HG03097 (cell line): ENCODE measurements around the gene FANCG.

Experiments
- ATAC-seq: cut with Tn5 transposase; IDR thresholded peaks from one replicate; pipeline ENCODE4 v1.9.1; 2021; ENCODE audit not compliant: unreplicated experiment, low FRiP score

Gene FANCG

DNA sequence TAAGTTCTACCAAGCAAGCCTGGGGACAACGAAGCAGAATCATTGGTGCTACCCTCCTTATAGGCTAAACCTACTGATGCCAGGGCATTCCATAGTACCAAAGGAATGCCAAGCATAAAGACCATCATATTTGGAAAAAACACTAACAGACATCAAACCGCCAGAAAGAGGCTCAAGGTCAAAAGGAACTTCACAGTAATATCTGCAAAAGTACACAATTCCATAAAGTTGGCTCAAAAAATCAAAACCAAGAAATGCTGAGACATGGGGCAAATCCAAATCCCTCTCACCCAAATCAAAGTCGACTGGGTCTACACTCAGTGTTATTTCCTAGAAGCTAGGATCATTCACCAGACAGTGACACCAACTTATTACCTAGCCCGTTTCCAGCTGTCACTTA is 10.7 kb downstream of the FANCG start:
- no peak for ATAC-seq

DNA sequence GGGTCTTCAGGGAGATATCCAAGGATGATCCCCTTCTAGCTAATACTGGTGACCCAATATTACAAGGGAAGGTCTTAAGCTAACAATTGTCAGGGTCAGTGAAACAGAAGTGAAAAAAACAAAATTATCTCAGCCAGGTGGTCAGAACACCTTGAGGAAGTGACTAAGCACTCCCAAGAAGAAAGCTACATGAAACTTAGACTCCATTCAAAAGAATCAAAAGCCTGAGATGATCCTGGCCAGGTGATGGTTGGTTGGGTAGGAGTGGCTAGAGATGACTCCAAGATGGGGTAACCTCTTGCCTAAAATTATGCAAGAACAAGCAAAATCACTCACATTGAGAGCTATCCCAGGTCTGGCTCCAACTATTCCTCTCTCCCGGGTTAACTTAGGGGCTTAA is 12.7 kb downstream of the FANCG start:
- ATAC-seq, result no peak

DNA sequence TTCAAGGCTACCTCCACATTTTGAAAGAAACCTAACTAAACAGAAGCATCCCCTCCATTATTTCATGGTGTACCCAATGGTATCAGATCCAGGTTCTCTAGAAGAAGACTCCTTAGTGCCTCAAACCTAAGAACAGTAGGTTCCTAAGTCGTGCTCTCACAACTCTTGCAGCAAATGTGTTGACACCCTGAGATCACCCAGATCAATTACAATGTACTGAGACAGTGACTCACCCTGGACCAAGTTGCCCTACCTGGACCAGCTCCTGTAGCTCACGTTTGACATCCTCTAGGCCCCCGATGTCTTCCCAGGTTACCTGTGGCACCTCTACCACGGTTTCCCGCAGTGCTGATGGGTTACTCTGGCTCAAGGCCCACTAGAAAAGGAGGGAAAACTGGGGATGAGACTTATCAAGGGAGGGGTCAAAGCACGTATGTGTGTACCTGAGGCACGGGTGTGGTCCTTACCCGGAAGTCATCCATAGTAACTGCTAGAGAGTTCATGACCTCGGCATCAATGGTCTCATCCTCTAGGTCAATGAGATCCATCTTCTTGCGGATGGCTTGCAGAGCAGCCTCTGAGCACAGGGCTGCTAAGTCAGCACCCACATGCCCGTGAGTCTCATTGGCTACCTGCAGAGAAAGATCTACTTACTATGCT is 19.1 kb downstream of the FANCG start:
- no peak for ATAC-seq

DNA sequence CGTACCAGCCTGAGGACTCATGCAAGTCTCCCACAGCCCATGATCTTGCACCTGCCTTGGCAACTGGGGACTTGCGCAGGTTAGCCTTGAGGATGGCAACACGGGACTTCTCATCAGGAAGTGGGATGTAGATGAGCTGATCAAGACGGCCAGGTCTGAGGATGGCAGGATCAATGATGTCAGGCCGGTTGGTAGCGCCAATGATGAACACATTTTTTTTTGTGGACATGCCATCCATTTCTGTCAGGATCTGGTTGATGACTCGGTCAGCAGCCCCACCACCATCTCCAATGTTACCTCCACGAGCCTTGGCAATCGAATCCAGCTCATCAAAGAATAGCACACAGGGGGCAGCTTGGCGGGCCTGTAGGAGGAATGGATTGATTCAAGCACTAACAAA is 20.3 kb downstream of the FANCG start:
- no peak for ATAC-seq

DNA sequence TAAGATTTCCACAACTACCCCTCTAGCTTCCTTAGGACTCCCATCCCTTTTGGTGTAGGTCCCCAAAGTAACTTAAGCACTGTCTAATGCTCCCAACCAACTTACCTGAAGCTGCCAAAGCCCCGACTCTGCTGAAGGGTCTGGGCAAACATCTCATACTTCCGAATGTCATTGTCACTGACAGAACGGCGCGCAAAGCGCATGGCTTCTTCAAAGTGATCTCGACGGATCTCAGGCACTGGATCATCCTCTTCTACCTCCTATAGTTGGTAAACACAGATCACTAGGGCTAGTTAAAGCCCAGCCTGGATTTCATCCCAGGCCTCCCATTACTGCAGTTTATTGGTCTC is 22.5 kb downstream of the FANCG start:
- ATAC-seq, result no peak

DNA sequence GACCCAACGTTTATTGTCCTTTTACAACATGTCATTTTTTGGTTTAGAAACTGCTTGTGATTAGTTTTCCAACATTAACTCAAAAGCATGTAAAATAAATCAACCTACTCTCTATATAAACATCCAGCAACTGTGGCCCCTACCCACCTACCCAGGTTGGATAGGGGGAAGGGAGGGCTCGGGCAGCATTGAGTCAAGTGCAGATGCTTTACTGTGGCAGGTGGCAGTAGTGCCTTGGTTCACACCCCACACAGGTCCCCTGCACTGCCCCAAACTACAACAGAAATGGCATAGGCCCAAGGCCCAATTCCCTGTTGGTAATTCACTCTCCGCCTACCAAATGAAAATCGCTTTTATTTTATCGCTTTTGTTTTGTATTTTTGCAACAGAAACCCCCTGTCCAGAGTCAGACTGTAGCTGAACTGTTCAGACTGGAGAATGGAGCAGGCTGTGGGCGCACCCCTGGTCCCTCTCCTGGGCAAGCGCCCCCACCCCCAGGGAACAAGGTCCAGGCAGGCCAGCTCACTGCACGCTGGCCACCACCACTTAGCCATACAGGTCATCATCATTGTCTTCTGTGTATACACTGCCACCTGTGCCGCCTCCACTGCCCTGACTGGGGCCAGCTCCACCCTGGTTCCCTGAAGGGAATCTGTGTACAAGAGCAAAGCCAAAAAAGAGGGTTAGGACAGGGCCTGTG is 23.0 kb downstream of the FANCG start:
- no peak for ATAC-seq

DNA sequence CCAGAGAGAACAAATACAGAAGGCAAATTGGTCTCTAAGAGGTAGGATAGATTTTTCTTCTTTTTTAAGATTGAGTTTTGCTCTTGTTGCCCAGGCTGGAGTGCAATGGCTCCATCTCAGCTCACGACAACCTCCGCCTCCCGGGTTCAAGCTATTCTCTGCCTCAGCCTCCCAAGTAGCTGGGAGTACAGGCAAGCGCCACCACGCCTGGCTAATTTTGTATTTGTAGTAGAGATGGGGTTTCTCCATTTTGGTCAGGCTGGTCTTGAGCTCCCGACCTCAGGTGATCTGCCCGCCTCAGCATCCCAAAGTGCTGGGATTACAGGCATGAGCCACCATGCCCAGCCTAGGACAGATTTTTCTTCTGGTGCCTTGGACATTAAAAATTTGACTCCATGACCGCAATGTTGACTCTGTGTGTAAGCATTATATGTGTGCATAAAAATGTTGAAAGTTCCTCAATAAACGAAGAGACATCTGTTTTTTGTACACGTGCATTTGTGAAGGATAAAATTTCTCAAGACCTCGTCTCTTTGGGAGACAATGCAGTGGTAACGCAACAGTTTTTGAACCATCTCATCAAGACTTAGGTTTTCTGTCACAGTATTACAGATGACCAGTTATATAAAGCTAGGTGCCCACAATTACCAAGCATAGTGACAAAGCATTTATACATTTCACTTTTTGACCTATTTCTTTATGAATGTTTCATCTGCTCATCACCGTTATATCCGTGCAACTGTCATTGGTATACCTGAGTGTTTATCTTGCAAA is 24.7 kb downstream of the FANCG start:
- ATAC-seq, result no peak

DNA sequence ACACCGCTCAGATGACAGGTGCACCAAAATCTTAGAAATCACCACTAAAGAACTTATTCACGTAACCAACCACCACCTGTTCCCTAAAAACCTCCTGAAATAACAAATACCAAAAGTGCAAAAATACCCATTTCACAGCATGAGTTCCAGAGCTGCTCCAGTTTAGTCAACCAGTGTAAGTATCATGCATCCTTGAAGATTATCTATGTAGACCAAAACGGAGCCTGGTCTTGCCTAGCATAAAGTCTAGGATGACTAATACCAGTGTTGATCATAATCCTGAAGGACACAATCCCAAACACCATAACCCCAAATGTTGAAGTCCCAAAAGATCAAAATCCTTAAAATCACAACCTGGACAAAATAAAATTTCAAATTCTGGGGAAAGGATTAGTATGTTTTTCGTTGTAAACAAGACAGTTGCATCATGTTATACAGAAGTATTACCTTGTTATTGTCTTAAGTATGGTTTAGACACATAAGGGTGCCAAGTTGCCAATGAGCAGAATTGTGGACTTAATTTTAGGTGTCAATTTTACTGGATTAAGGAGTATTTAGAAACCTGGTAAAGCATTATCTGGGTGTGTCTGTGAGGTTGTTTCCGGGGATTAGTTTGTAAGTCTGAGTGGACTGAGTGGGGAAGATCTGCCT is 25.4 kb downstream of the FANCG start:
- no peak for ATAC-seq

DNA sequence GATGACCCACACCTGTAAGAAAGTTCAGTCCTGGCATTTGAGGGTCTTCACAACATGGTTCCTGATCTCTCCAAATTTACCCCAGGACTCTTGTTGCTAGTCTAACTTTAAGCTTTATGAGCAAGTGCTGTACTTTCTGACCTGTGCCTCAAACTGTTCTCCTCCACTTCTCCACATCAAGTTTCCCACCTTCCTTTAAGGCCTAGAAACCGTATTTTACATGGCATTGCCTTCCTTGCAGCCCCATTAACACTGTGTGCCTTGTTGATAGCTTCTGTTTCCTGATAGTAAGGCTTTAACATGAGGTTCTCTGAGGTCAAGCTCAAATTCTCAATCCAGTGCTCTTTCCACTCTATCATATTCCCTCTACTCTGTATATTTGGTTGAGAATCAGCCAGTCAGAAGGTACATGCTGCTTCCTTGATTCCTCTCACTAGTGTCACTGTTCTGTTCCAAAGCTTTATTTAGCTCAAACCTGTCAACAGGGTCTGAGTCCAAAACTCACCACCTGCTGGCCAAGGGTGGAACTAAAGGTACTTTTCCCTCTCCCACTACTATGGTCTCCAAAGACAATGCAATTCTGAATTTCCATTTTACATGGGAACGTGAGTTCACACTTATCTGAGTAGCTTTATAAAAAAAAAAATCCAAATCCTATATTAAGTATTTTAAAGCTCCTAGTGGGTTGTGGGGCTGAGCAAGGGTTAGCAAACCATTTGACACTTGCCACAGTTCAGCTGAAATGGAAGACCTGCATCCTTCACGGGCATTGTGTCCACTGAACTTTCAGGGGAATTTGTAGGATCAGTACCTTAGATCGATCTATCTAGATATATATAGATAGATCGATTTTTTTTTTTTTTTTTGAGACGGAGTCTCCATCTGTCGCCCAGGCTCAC is 28.4 kb downstream of the FANCG start:
- no peak for ATAC-seq

DNA sequence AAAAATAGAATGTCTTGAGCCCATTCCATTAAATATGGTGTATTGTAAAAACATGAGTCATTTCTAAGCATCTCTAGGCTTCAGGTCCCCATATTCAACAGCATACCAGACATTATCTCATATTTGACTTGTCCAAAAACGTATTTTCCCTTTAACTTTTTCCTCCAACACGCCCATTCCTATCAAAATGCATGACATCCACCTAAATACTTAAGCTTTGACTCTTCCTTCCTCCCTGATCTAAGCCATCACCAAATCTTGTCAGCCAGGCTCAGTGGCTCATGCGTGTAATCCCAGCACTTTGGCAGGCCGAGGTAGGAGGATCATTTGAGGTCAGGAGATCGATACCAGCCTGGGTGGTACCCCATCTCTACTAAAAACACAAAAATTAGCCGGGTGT is 31.2 kb downstream of the FANCG start:
- no peak for ATAC-seq

DNA sequence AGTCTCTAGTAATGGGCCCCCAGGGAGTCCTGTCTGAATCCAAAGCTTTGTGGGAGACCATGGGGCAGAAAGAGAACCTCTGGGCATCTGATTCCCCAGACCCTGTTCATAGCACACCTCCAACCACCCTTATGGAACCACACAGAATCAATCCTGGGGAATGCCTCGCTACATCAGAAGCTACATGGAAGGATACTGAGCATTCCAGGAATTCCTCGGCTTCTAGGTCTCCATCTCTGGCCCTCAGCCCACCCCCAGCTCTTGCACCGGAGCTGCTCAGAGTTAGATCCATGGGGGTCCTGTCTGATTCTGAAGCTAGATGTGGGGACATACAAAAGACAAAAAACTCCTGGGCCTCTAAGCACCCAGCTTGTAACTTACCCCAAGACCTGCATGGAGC is 35.7 kb downstream of the FANCG start:
- no peak for ATAC-seq

DNA sequence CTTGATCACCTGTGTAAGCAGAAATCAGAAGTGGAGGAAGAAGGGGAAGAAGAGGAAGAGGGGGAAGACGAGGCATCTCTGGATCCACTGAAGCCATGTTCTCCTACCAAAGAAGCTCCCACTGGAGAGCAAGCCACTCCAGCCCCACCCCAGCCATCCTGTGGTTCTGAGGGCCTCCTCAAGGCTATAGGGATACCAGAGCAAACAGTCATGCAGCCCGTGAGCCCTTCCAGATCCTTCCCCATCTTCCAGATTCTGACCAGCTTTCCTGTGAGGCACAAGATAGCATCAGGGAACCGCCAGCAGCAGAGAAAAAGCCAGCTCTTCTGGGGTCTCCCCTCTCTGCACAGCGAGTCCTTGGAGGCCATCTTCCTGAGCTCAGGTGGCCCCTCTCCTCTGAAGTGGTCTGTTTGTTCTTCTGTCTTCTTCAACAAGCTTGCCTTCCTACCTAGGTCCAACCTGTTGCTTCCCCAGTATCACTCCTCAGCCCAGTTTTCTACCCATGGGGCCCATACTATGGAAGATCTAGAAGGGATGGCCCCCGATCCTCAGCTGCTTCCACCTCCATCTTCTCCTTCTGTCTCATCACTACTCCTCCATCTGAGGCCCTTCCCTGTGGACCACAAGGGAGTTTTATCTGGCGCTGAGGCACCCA is 36.7 kb downstream of the FANCG start:
- ATAC-seq, result no peak

DNA sequence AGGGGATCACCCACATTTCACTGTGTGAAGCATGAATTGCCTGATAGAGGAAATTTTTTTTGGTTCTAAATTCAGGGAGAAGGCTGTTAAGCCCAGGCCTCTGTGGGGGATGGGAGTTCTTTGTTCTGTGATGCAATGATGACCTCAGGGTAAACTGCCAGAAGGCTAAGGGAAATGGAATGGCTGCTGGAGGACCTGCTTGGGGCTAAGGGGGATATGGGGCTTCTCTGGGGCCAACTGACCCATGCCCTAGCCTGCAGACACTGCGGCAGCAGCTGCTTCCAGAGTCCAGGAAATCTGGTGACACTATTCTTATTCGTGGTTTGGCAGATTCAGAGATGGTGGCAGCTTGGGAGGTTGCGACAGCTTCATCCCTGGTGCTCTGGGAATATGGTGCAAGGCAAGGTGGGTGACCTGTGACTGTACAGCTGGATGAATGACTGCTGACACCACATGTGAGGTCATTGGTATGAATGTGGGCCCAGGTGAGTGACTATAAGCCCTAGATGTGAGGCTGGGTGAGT is 37.6 kb downstream of the FANCG start:
- ATAC-seq, result no peak

DNA sequence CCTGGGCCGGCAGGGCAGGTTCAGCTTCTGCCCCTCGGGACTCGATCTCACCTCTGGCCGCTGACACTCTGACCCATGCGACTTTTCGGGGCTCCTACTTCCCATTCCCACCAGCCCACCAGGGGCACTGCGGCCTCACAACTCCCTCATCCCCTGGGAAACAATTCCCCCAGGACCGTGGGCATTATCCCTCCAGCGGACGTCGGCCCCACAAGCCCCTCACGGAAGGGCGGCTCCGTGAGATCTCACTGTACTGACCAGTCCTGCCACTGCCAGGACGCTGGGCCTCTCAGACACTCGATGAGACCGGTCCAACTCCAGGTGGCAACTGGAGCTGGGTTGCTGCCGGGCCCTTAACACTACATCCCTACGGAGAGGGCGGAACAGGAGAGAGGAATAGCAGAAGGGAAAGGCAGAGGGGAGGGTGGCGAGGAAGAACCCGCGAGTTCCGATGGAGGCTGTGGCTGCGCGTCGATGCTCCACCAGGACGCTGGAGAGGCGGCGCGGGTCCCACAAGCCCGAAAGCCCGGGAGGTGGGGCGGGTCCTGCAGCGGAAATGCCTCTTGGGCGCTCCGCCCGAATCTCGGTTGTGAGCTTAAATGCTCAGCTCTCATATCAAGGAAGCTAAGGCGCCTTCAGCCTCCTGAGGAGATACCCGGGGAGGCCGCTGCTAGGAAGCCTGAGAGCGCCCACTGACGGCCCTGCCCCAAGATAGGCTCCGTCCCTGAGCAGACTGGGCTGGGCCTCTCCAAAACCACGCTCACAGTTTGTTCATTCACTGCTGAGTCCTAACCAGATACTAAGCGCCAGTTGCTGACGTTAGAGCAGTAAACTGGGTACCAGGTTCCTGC is 43.7 kb downstream of the FANCG start:
- no peak for ATAC-seq

DNA sequence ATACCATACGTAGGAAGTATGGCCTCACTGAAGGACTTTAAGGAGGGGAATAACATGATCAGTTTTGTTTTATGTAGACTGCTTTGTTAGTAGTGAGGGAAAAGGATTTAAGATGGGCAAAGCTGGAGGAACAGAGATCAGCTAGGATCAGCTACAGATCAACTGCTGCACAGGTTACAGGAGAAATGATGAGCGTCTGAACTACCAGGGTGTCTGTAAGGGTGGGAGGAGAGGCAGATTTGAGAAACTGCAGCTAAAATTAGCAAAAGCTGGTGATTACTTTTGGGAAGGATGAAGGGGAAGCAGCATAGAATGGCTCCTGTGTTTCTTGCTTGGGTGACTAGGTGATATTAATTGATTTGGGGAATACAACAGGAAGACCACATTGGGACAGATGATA is 46.6 kb downstream of the FANCG start:
- ATAC-seq, result no peak

DNA sequence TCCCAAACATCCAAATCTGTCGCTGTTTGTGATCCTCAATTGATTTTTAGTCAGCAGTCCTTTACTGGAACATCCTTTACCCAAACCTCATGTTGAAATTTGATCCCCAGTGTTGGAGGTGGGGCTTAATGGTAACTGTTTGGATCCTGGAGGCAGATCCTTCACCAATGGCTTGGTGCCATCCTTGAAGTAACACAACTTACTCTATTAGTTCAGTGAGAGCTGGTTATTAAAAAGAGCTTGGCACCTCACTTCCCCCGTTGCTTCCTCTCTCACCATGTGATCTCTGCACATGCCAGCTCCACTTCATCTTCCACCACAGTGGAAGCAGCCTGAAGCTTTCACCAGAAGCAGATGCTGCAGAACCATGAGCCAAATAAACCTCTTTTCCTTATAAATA is 49.9 kb downstream of the FANCG start:
- no peak for ATAC-seq

DNA sequence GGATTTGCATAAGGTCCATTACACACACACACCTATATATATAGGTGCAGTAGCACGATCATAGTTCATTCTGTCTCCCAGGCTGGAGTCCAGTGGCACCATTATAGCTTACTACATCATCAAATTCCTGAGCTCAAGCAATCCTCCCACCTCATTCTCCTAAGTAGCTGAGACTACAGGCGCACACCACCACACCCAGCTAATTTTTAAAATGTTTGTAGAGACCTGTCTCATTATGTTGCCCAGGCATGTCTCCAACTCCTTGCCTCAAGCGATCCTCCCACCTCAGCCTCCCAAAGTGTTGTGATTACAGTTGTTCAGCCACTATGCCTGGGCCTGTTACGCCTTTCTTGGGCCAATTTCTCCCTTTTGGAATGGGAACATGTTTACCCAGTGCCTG is 50.5 kb downstream of the FANCG start:
- no peak for ATAC-seq

DNA sequence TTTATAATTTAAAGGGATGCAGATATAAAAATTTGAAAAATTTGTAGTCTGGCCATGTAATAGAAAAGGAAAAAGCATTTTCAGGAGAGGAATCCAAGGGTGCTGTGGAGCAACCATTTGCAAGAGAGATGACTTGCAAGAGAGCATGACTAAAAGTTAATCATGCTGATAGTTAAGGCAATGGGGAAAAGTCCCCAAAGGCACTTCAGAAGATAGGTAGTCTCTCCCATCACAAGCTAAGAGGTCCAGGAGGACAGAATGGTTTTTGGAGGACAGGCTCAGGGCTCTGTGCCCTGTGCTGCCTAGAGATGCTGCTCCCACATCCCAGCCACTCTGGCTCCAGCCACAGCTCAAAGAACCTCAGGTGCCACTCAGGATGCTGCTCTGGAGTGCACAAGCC is 51.4 kb downstream of the FANCG start:
- no peak for ATAC-seq

DNA sequence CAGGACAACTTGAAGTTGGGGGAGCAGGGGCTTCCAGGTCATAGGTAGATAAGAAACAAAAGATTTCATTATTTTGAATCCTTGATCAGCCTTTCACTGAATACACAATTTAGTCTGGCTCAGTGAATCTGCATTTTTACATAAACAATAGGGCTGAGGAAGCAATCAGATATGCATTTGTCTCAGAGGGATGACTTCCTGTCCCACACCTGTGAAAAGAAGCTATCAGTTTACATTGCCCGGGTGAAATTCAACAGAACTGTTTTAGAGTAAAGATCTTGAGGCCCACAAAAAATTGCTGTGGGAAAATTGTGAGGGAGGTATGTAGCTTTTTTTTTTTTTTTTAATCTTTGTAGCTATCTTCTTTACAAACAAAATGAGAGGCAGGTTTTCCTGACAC is 51.9 kb downstream of the FANCG start:
- ATAC-seq, result no peak
